ENCODE measurements around the gene GBF1.

Gene GBF1

DNA sequence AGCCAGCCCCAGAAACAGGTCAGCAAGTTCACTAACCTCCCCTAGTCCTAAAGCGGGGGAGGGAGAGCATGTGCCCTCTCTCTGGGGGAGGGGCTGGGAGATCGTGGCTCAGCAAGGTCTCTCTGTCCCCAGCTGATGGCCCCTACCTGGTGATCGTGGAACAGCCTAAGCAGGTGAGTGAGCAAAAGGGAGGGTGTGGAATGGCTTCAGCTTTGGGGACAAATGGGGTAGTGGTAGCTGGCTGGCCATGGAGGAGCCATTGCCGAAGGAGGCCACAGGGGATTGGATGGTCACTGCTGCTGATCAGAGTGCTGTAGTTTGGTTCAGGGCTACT, 151.0 kb downstream of the GBF1 start:
- no peak overlapping the region for H2AFZ ChIP-seq (ENCODE audit: low read depth)
- TF ChIP-seq, protein P1, sequence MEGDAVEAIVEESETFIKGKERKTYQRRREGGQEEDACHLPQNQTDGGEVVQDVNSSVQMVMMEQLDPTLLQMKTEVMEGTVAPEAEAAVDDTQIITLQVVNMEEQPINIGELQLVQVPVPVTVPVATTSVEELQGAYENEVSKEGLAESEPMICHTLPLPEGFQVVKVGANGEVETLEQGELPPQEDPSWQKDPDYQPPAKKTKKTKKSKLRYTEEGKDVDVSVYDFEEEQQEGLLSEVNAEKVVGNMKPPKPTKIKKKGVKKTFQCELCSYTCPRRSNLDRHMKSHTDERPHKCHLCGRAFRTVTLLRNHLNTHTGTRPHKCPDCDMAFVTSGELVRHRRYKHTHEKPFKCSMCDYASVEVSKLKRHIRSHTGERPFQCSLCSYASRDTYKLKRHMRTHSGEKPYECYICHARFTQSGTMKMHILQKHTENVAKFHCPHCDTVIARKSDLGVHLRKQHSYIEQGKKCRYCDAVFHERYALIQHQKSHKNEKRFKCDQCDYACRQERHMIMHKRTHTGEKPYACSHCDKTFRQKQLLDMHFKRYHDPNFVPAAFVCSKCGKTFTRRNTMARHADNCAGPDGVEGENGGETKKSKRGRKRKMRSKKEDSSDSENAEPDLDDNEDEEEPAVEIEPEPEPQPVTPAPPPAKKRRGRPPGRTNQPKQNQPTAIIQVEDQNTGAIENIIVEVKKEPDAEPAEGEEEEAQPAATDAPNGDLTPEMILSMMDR (conservative IDR thresholded peaks at IDR 0.05; ENCODE audit: low read depth, low read length): no peak

DNA sequence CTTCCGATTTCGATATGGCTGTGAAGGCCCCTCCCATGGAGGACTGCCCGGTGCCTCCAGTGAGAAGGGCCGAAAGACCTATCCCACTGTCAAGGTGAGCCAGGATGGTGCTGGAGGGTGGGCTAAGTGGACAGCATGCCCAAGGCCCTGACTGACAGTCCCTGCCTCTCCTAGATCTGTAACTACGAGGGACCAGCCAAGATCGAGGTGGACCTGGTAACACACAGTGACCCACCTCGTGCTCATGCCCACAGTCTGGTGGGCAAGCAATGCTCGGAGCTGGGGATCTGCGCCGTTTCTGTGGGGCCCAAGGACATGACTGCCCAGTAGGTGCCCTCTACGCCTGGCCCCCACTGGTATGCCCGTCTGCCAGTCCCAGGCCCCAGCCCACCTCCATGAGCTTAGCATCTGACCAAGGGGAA, 151.4 kb downstream of the GBF1 start:
- Histone ChIP-seq H3K79me2 (ENCODE audit: insufficient read depth, low read depth) (peaks cover 22% of the 10 kb centered on the region), H3K27ac (peak overlapping the region; percentile 93), H3K9ac (peak overlapping the region; percentile 94), H3K4me3 (IDR thresholded peaks at IDR 0.05; ENCODE audit: insufficient read depth, low read depth, low read length) (no peak overlapping the region), H3K4me2 (peak overlapping the region; percentile 99), H3K4me1 (ENCODE audit: low read depth, poor library complexity, severe bottlenecking) (peaks cover 39% of the 10 kb centered on the region), H3K36me3 (ENCODE audit: insufficient read depth) (peaks cover 3% of the 10 kb centered on the region; the same call in 1 of the 2 replicates), H2AFZ (ENCODE audit: low read depth) (no peak overlapping the region), H3K27me3 (ENCODE audit: insufficient read depth, low read depth) (no peaks in the 10 kb centered on the region), H4K20me1 (ENCODE audit: insufficient read depth) (no peaks in the 10 kb centered on the region)
- TF ChIP-seq, protein P1 (conservative IDR thresholded peaks at IDR 0.05; ENCODE audit: low read depth, low read length): no peak

More for the DNA sequence above, 151.0 kb downstream of the GBF1 start:
- H3K27ac ChIP-seq: peak overlapping the region; percentile 93
- peaks cover 3% of the 10 kb centered on the region; the same call in 1 of the 2 replicates for H3K36me3 ChIP-seq (ENCODE audit: insufficient read depth)
- peaks cover 39% of the 10 kb centered on the region for H3K4me1 ChIP-seq (ENCODE audit: low read depth, poor library complexity, severe bottlenecking)
- peak overlapping the region; percentile 94 for H3K9ac ChIP-seq
- peak overlapping the region; percentile 99 for H3K4me2 ChIP-seq
- H3K27me3 ChIP-seq (ENCODE audit: insufficient read depth, low read depth): no peaks in the 10 kb centered on the region
- peaks cover 22% of the 10 kb centered on the region for H3K79me2 ChIP-seq (ENCODE audit: insufficient read depth, low read depth)
- H3K4me3 ChIP-seq (IDR thresholded peaks at IDR 0.05; ENCODE audit: insufficient read depth, low read depth, low read length): no peak overlapping the region
- no peaks in the 10 kb centered on the region for H4K20me1 ChIP-seq (ENCODE audit: insufficient read depth)

DNA sequence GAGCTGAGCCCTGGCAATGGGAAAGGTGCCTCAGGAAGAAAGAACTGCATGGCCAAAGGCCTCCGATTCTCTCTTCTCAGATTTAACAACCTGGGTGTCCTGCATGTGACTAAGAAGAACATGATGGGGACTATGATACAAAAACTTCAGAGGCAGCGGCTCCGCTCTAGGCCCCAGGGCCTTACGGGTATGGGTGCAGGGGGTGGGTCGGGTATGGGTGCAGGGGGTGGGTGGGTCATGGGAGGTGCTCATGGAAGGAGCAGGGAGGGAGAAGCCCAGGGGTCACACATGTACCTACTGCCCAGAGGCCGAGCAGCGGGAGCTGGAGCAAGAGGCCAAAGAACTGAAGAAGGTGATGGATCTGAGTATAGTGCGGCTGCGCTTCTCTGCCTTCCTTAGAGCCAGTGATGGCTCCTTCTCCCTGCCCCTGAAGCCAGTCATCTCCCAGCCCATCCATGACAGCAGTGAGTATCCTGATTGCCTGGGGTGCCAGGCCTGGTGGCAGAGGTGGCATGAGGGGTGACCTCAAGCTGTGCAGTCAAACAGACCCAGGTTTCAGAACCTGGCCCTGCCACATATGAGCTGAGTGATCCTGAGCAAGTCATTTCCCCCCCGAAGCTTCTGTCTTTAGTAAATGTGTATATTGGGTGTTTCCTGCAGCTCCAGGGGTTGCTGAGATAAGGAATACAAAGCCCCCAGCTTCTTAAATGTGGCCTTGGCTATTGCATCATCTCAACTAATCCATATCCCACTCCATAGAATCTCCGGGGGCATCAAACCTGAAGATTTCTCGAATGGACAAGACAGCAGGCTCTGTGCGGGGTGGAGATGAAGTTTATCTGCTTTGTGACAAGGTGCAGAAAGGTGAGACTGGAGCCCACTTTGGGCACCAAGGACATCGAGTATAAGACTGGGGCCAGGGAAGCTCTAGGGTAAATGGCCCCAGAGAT, 152.2 kb downstream of the GBF1 start:
- H3K4me1 ChIP-seq (ENCODE audit: low read depth, poor library complexity, severe bottlenecking): peaks cover 39% of the 10 kb centered on the region
- H3K4me2 ChIP-seq: peak overlapping the region; percentile 99
- no peak overlapping the region for H3K4me3 ChIP-seq (IDR thresholded peaks at IDR 0.05; ENCODE audit: insufficient read depth, low read depth, low read length)
- H3K27ac ChIP-seq: peak overlapping the region; percentile 93; the same call in 1 of the 2 replicates
- no peaks in the 10 kb centered on the region for H4K20me1 ChIP-seq (ENCODE audit: insufficient read depth)
- H2AFZ ChIP-seq (ENCODE audit: low read depth): no peak overlapping the region
- peaks cover 22% of the 10 kb centered on the region for H3K79me2 ChIP-seq (ENCODE audit: insufficient read depth, low read depth)
- H3K27me3 ChIP-seq (ENCODE audit: insufficient read depth, low read depth): no peaks in the 10 kb centered on the region
- TF ChIP-seq, protein P1 (conservative IDR thresholded peaks at IDR 0.05; ENCODE audit: low read depth, low read length): no peak
- peaks cover 3% of the 10 kb centered on the region; the same call in 1 of the 2 replicates for H3K36me3 ChIP-seq (ENCODE audit: insufficient read depth)
- H3K9ac ChIP-seq: peak overlapping the region; percentile 94; the same call in 1 of the 2 replicates

DNA sequence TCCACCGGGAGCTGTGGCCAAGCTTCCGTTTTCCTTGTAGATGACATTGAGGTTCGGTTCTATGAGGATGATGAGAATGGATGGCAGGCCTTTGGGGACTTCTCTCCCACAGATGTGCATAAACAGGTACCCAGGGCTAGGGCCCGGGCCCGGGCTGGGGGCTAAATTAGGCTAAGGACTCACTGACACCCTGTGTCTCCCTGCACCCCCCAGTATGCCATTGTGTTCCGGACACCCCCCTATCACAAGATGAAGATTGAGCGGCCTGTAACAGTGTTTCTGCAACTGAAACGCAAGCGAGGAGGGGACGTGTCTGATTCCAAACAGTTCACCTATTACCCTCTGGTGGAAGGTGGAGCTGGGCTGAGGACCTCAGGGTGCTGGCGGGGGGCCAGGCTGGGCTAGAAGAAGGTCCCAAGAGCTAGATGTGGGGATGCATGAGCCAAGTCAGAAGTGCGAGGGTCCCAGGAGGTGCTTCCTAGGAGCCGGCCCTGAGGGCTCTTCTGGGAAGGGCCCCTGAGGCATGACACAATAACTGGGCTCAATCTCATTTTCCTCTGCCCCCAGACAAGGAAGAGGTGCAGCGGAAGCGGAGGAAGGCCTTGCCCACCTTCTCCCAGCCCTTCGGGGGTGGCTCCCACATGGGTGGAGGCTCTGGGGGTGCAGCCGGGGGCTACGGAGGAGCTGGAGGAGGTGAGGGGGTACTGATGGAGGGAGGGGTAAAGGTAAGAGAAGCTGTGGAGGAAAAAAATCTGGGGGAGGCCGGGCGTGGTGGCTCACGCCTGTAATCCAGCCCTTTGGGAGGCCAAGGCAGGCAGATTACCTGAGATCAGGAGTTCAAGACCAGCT, 153.1 kb downstream of the GBF1 start:
- Histone ChIP-seq H3K4me3 (IDR thresholded peaks at IDR 0.05; ENCODE audit: insufficient read depth, low read depth, low read length) (no peak overlapping the region), H3K36me3 (ENCODE audit: insufficient read depth) (peaks cover 3% of the 10 kb centered on the region; the same call in 1 of the 2 replicates), H3K9ac (no peak overlapping the region), H4K20me1 (ENCODE audit: insufficient read depth) (no peaks in the 10 kb centered on the region), H3K79me2 (ENCODE audit: insufficient read depth, low read depth) (peaks cover 22% of the 10 kb centered on the region), H3K4me2 (peak overlapping the region; percentile 52; the same call in 1 of the 2 replicates), H3K27ac (no peak overlapping the region; the same call in 1 of the 2 replicates), H3K4me1 (ENCODE audit: low read depth, poor library complexity, severe bottlenecking) (peaks cover 33% of the 10 kb centered on the region), H3K27me3 (ENCODE audit: insufficient read depth, low read depth) (no peaks in the 10 kb centered on the region), H2AFZ (ENCODE audit: low read depth) (no peak overlapping the region)
- TF ChIP-seq, protein P1 (conservative IDR thresholded peaks at IDR 0.05; ENCODE audit: low read depth, low read length): no peak

Measured in KMS-11 (cell line).